Endothelial cell of umbilical vein (primary cell): ENCODE results near the gene PGS1. TPM values are rescaled to one million over a fixed set of nuclear protein-coding genes. Genes with fewer than 3 reads are reported as not detected.

Source experiments
- BruUV-seq: library from RNA; stranded (reverse); fragments of 400-500 nt; replicated peaks from 2 replicates; lab custom pipeline; 2021; lab: Mats Ljungman, UMichigan
- CTCF ChIA-PET: fragments of 300-600, 350-600 bp; sonication (Branson Sonifier 250); formaldehyde crosslinking; loops from one replicate; lab custom pipeline; 2021; ENCODE audit warnings: antibody characterized with exemption, inconsistent platforms; lab: Charles Lee
- POLR2A ChIA-PET: fragments of 300-600, 350-600 bp; sonication (Branson Sonifier 250); formaldehyde crosslinking; loops from one replicate; lab custom pipeline; 2021; ENCODE audit warnings: antibody characterized with exemption, inconsistent platforms; lab: Charles Lee
- DNase-seq: peaks from one replicate; pipeline ENCODE4 v3.0.0-alpha.2; 2011; ENCODE audit warnings: low read depth, low spot score
- FAIRE-seq: peaks from 2 replicates; lab custom pipeline; 2011; peaks lifted over from hg19 to GRCh38; lab: Jason Lieb, UNC
- H2AFZ ChIP-seq: 2 replicates; pipeline ENCODE4 v1.6.0; 2012; ENCODE audit warnings: low read depth, low read length, control low read depth, inconsistent platforms
- H3K27ac ChIP-seq: 2 replicates; pipeline ENCODE4 v1.5.1; 2011; ENCODE audit warnings: low read depth, mild to moderate bottlenecking, control low read depth, low read length, moderate library complexity; ENCODE audit not compliant: insufficient read depth
- H3K27me3 ChIP-seq, 2 experiments: 2 replicates each; pipeline versions ENCODE4 v1.6.0 to v1.6.1; 2011; ENCODE audit warnings: low read length in 2 of 2, mixed read lengths in 1 of 2; ENCODE audit not compliant: control insufficient read depth in 2 of 2, insufficient read depth in 2 of 2
- H3K36me3 ChIP-seq, 2 experiments: 2 replicates in 1 of 2; 3 replicates in 1 of 2; pipeline ENCODE4 v1.5.1; 2011; ENCODE audit warnings: low read length in 2 of 2, mild to moderate bottlenecking in 1 of 2, moderate library complexity in 1 of 2; ENCODE audit not compliant: control insufficient read depth in 2 of 2, insufficient read depth in 2 of 2; ENCODE audit errors: extremely low read depth in 1 of 2
- H3K4me1 ChIP-seq: 3 replicates; pipeline ENCODE4 v1.5.1; 2011; ENCODE audit warnings: mild to moderate bottlenecking, low read length; ENCODE audit not compliant: control insufficient read depth, insufficient read depth; ENCODE audit errors: extremely low read depth
- H3K4me2 ChIP-seq: 2 replicates; pipeline ENCODE4 v1.6.1; 2011; ENCODE audit warnings: low read length, control low read depth, mixed read lengths; ENCODE audit not compliant: insufficient read depth
- H3K4me3 ChIP-seq, 3 experiments: fragments of 200-600 bp in 1 of 3; sonication (generic), shearing (Covaris generic) in 1 of 3; replicated peaks in 1 of 3; 2 replicates each; pipeline ENCODE4 v1.5.1; 2011 to 2016; ENCODE audit warnings: control low read depth in 3 of 3, low read length in 3 of 3, mild to moderate bottlenecking in 2 of 3, inconsistent platforms in 1 of 3, low read depth in 1 of 3, moderate library complexity in 1 of 3; ENCODE audit not compliant: insufficient read depth in 1 of 3
- H3K79me2 ChIP-seq: 2 replicates; pipeline ENCODE4 v1.6.0; 2012; ENCODE audit warnings: low read length, inconsistent platforms; ENCODE audit not compliant: control insufficient read depth, insufficient read depth
- H3K9ac ChIP-seq: replicated peaks from 2 replicates; pipeline ENCODE3; 2011; ENCODE audit warnings: low read length, control low read depth; ENCODE audit not compliant: insufficient read depth; ENCODE audit errors: extremely low read depth
- H3K9me1 ChIP-seq: replicated peaks from 3 replicates; pipeline ENCODE4 v1.6.0; 2011; ENCODE audit warnings: mild to moderate bottlenecking, low read length; ENCODE audit not compliant: control insufficient read depth, insufficient read depth; ENCODE audit errors: extremely low read depth
- H3K9me3 ChIP-seq: replicated peaks from 2 replicates; pipeline ENCODE4 v1.5.1; 2012; ENCODE audit warnings: low read length, inconsistent platforms; ENCODE audit not compliant: control insufficient read depth, insufficient read depth
- H4K20me1 ChIP-seq: replicated peaks from 2 replicates; pipeline ENCODE3; 2011; ENCODE audit warnings: mild to moderate bottlenecking, low read length; ENCODE audit not compliant: control insufficient read depth, insufficient read depth; ENCODE audit errors: extremely low read depth
- EZH2 ChIP-seq: IDR thresholded peaks from 2 replicates; pipeline ENCODE4 v1.6.1; 2012; ENCODE audit warnings: borderline replicate concordance, low read depth, mild to moderate bottlenecking, moderate library complexity, low read length, inconsistent platforms; ENCODE audit not compliant: severe bottlenecking
- FOS ChIP-seq: IDR thresholded peaks from 2 replicates; pipeline ENCODE4 v1.6.1; 2011; ENCODE audit warnings: mild to moderate bottlenecking, low read length, moderate library complexity, borderline replicate concordance; ENCODE audit not compliant: insufficient read depth
- GATA2 ChIP-seq: IDR thresholded peaks from 2 replicates; pipeline ENCODE4 v1.7.0; 2011; ENCODE audit warnings: low read depth, mild to moderate bottlenecking, moderate library complexity, mixed read lengths, low read length; ENCODE audit not compliant: insufficient read length, insufficient read depth
- JUN ChIP-seq: IDR thresholded peaks from 2 replicates; pipeline ENCODE4 v1.6.1; 2011; ENCODE audit warnings: borderline replicate concordance, low read depth; ENCODE audit not compliant: insufficient read length, insufficient read depth
- MYC ChIP-seq: IDR thresholded peaks from one replicate; pipeline ENCODE4 v1.6.1; 2011; ENCODE audit warnings: mild to moderate bottlenecking, low read depth, low read length
- POLR2A ChIP-seq: IDR thresholded peaks from 2 replicates; pipeline ENCODE4 v1.6.1; 2012; ENCODE audit warnings: low read depth, mild to moderate bottlenecking, control low read depth, low read length
- POLR2AphosphoS5 ChIP-seq: IDR thresholded peaks from 2 replicates; pipeline ENCODE4 v1.6.1; 2012; ENCODE audit warnings: low read depth, mild to moderate bottlenecking, control low read depth, low read length, moderate library complexity; ENCODE audit not compliant: insufficient read depth
- dilution Hi-C: fragments of 300-500 bp; cut with MboI; formaldehyde crosslinking; loops from one replicate; pipeline ENCODE4 v1.15.0; 2019; ENCODE audit warnings: low sequenced_read_pairs; ENCODE audit not compliant: extremely low pct_ligation_motif_present
- intact Hi-C: fragments of 100-400 bp; cut with micrococcal nuclease; formaldehyde crosslinking; loops from one replicate; pipeline ENCODE4 v1.10.0; 2022
- polyA plus RNA-seq, 4 experiments: library from polyadenylated mRNA; depleted of rRNA in 3 of 4; stranded (reverse) in 3 of 4; unstranded in 1 of 4; fragments of >200 nt; gene quantifications; 2 replicates each; pipeline versions ENCODE4 v1.2.1 to v1.2.3, GENCODE V29; 2011 to 2012; ENCODE audit warnings: missing spikeins in 1 of 4
- total RNA-seq: library from RNA; stranded (reverse); gene quantifications from 2 replicates; pipeline ENCODE4 v1.2.3, GENCODE V29; 2021
- TF ChIP-seq, protein P1 (sequence below): IDR thresholded peaks from 2 replicates; pipeline ENCODE4 v1.6.1; 2011; ENCODE audit not compliant: insufficient read depth, insufficient read length
- TF ChIP-seq, protein P2 (sequence below), 2 donors: IDR thresholded peaks; 1 replicate in 1 of 2; 2 replicates in 1 of 2; pipeline ENCODE4 v1.5.1; 2011; ENCODE audit warnings: low read length in 2 of 2, mild to moderate bottlenecking in 2 of 2, moderate library complexity in 2 of 2, control low read depth in 1 of 2, inconsistent platforms in 1 of 2, low read depth in 1 of 2; ENCODE audit not compliant: insufficient read depth in 1 of 2; ENCODE audit errors: extremely low read depth in 1 of 2

PGS1 gene
- total and polyA plus RNA-seq, 2 donors (not counting 3 experiments of a cell fraction or from before 2014, with no cell fraction given): 50.8 to 66.0 TPM

DNA sequence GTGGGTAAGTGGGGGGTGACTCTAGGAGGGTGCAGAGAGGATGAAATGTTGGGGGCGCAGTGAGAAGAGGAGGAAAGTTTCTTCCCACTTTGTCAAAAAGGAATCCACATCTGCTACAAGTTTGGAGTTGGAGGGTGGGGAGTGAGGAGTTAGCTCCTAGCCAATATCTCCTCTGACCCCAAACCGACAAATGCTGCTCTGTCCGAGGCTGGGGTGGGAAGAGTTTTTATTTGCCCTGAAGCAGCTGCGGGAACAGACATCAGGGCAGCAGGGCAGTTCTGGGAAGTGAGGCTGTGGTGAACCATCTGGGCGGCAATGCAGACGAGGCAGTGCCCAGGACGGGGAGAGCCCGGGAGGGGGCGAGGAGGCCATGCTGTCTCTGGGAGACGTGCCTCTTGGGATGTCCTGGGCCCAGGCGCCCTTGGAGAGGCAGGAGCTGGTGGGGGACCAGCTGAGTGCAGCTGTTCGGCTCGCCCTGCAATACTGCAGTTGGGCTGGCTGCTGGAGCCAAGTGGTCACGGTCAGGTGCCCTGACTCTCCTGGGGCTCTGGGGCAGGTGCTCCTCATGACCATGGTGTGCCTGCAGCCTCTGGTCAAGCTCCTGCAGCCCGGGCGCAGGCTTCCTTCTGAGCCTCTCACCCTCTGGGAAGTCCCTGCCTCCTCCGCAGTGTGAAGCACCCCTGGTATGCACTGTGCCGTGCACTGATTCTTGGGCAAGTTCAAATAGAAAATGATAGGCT, 12.2 kb upstream of the PGS1 start:
- Histone ChIP-seq H3K36me3 (no peaks in the 10 kb centered on the region), H3K27ac (no peak overlapping the region), H3K4me2 (no peak overlapping the region), H3K27me3 (no peaks in the 10 kb centered on the region), H3K9me3 (no peaks in the 10 kb centered on the region), H2AFZ (peak overlapping the region; percentile 53), H3K4me3 (no peak overlapping the region), H3K79me2 (no peaks in the 10 kb centered on the region), H3K9ac (no peak overlapping the region), H3K9me1 (no peaks in the 10 kb centered on the region), H3K4me1 (peaks cover 10% of the 10 kb centered on the region), H4K20me1 (no peaks in the 10 kb centered on the region)
- no TSS peak for BruUV-seq
- intact Hi-C loops: no loop called here
- dilution Hi-C loops: no loop called here
- CTCF ChIA-PET: interaction anchor here (1.1 to 1.4 kb wide), 4 partner anchors 16 to 57 kb away, joined by 3 to 6 read pairs (median 3); no protein-coding TSS in a partner anchor
- TF ChIP-seq, protein P1, sequence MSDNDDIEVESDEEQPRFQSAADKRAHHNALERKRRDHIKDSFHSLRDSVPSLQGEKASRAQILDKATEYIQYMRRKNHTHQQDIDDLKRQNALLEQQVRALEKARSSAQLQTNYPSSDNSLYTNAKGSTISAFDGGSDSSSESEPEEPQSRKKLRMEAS: no peak
- TF ChIP-seq EZH2: no peak
- no peak for TF ChIP-seq JUN
- TF ChIP-seq, protein P2, sequence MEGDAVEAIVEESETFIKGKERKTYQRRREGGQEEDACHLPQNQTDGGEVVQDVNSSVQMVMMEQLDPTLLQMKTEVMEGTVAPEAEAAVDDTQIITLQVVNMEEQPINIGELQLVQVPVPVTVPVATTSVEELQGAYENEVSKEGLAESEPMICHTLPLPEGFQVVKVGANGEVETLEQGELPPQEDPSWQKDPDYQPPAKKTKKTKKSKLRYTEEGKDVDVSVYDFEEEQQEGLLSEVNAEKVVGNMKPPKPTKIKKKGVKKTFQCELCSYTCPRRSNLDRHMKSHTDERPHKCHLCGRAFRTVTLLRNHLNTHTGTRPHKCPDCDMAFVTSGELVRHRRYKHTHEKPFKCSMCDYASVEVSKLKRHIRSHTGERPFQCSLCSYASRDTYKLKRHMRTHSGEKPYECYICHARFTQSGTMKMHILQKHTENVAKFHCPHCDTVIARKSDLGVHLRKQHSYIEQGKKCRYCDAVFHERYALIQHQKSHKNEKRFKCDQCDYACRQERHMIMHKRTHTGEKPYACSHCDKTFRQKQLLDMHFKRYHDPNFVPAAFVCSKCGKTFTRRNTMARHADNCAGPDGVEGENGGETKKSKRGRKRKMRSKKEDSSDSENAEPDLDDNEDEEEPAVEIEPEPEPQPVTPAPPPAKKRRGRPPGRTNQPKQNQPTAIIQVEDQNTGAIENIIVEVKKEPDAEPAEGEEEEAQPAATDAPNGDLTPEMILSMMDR (IDR thresholded peaks at IDR 0.05; ENCODE audit: extremely low read depth in 1 of 2, insufficient read depth in 1 of 2, low read depth in 1 of 2, low read length in 2 of 2): no peak
- TF ChIP-seq GATA2: no peak
- no peak for TF ChIP-seq MYC
- TF ChIP-seq POLR2AphosphoS5: no peak
- no peak for TF ChIP-seq POLR2A
- TF ChIP-seq FOS: no peak
- POLR2A ChIA-PET: no interaction called here
- DNase-seq: no peak
- no peak for FAIRE-seq
